ENCODE measurements around the gene TAF4B.

Gene TAF4B

DNA sequence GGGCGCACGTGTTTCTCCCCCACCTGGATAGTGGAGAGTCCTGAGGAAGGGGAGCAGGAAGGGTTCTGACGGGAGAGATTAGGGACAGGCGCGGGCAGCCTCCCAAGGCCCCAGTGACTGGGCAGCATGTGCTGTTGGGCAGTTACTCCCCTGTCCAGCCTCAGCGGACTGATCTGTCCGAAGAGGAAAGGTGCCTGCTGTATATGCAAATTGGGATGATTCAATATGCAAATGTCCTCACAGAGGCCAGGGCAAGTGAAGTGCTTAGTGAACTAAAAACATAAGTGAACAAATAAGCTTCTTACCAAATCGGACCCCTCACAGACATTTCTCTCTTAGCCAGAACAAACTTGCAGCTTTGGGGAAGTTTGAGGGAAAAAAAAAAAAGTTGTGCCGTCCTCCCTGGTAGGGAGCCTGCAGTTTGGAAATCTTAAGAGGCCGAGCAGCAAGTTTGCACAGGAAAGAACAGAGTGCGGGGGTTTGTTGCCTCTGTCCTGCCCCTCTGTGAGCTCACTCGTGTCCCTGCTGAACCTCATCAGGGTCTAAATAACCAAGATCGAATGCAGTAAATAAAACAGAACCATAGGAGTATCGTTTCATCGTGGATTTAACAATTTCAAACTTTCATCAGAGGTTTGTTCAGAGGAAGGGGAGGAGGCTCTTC lies 180.7 kb downstream of the TAF4B start:
- FAIRE-seq = no peak
- no peak for TF ChIP-seq POLR2A (IDR thresholded peaks at IDR 0.05; ENCODE audit: low read depth, low read length)
- no peak for DNase-seq (ENCODE audit: insufficient read length, low spot score)

DNA sequence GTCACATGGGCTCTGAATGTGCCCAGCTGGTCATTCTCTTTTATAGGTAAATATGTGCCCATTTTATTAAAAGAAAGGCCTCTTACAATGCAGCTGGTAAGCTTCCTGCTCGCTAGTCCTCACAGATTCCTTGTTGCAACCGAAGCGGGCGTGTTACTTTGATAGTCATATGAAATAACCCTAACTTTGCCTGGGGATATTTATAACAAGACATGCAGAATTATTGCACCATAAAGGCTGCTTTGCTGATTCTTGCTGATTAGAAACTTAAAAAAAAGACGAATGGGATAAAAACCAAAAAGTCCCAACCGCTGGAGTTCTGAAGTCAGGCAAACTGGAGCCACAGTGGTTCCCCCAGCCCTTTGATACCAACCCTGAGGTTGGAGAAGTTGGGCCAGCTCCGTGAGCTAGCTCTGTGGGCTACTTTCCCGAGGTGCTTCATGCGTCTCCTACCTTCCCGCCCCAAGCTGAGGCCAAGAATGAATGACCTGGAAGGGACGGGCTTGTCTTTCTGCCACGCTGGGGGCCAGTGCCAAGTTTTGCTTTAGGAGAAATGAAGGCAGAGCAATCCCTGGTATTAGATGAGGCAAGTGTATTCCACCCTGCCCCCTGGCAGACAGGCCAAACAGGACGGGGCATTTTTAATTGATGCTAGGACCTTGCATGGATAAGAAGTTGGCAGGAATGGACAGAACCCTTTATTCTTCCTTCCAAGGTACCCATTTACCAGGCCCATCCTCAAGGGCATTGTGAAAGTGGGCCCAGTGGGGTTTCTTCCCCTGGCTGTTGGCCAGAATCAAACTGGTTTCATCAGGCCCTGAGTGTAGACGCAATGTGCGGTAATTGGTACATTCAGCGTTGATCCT lies 181.7 kb downstream of the TAF4B start:
- no peak for TF ChIP-seq POLR2A (IDR thresholded peaks at IDR 0.05; ENCODE audit: low read depth, low read length)
- DNase-seq (ENCODE audit: insufficient read length, low spot score) = no peak
- FAIRE-seq = no peak

DNA sequence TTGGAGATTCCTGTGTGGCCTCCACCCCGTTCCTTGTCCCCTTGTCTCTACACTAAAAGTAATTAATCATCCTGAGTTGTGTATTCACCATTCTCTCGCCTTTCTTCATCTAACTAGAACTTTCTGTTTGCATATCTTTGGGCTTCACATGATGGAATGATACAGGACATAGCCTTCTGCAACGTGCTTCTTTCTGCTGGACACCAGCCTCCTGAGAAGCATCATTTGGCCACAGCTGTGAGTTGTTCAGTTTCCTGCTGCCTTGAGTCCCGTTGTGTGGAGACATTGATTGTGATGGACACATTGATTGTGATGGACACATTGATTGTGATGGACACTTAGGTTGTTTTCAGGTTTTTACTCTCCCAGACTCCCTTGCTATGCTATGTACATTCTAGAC lies 182.8 kb downstream of the TAF4B start:
- no peak for DNase-seq (ENCODE audit: insufficient read length, low spot score)
- no peak for FAIRE-seq
- TF ChIP-seq POLR2A (IDR thresholded peaks at IDR 0.05; ENCODE audit: low read depth, low read length) = no peak

DNA sequence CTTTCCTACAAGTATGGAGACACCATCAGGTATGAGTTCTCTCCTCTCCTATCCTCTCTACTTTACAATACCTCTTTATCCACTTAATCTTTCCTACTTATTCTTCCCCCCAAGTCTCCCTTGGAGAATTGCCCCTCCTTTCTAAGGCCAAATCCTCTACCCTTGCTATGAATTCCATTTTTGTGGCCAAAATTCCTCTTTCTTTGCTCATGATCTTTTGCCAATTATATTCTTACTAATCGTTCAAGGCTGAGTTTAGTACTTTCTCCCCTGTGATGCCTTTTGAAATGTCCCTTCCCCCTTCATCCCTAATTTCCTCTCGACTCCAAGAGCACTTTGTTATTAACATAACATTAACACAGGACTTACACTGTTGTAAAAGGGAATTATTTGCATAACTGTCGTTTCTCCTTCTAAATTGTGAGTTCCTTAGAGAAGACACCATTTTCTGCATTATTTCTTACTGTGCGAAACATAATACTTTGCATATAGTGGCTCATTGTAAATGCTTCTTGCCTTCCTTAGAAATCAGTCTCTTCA lies 188.7 kb downstream of the TAF4B start:
- no peak for TF ChIP-seq POLR2A (IDR thresholded peaks at IDR 0.05; ENCODE audit: low read depth, low read length)
- FAIRE-seq (no peak), DNase-seq (ENCODE audit: insufficient read length, low spot score) (no peak)

DNA sequence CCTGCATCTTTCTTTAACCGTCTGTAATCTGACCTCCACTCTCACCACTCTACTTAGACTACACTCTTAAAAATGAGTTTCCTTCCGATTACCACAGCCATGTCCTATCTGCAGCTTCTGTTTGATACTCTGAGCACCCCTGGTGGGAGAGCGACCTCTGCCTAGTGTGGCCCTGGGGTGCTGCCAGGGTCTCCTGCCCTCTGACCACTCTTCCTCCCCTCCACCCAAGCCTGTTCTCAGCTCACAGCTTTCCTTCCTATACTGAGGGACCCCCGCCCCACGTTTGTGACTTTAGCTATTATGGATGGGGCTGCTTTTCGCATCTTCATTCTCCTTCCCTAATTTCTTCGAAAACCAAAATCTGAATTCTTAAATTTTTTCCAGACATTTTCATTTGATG lies 189.4 kb downstream of the TAF4B start:
- TF ChIP-seq POLR2A (IDR thresholded peaks at IDR 0.05; ENCODE audit: low read depth, low read length) = no peak
- DNase-seq (ENCODE audit: insufficient read length, low spot score) = no peak
- FAIRE-seq = no peak

DNA sequence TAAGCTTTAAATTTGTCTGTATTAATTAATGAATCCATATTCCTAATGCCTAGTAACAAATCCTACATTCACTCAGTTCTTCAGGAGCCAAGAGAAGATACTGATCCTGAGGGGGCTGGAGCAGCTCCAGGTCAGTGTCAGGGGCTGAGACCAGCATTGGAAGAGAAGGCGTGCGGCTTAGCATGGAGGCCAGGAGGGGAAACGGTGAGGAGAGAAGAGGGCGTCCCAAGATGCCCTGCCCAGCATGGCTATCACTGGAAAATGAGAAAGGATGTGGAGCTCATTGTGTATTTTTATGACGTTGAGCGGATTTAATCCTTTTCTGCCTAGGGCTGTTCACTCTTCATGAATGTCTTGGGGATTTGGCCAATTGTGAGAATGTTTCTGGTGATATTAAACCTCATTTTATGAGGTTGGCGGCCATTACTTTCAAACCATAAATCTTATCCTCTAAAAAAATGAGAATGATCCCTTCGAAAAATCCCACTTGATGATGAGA lies 190.5 kb downstream of the TAF4B start:
- no peak for TF ChIP-seq POLR2A (IDR thresholded peaks at IDR 0.05; ENCODE audit: low read depth, low read length)
- DNase-seq (ENCODE audit: insufficient read length, low spot score) (no peak), FAIRE-seq (no peak)

DNA sequence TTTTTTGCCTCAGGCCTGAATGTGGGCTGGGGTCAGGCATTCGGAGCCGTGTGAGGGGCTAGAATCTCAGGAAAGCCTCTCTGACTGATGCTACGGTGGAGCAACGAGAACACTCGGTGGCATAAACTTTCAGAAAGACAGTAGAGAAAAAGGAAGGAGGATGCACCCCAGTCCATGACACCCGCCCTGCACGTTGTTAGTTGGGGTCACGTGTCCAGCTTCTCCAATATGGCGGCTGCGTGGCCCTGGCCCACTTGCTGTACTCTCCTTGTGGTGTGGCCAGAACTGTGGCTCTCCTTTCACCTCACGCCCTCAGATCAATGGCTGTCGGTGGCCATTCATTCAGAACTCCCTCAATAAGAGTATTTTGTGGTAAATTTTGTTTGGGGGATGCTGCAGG lies 190.9 kb downstream of the TAF4B start:
- no peak for DNase-seq (ENCODE audit: insufficient read length, low spot score)
- no peak for FAIRE-seq
- TF ChIP-seq POLR2A (IDR thresholded peaks at IDR 0.05; ENCODE audit: low read depth, low read length) = no peak

DNA sequence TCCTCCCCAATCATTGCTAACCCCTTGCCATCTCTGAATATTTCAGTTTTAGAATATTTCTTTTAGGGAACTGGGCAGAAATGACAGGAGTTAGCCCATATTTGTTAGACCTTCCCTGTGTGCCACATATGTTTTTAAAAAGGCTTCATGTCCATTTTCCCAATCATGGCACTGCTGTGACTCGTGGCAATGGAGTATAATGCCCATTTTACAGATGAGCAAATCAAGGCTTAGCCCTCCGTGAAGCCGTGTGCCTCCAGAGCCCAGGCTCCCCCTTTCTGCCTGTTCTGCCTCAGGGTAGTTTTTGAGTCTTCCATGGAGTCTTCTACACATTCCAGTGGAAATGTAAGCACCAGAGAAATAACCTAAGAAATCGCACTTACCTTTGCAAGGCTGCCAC lies 192.0 kb downstream of the TAF4B start:
- TF ChIP-seq POLR2A (IDR thresholded peaks at IDR 0.05; ENCODE audit: low read depth, low read length) = no peak
- no peak for FAIRE-seq

DNA sequence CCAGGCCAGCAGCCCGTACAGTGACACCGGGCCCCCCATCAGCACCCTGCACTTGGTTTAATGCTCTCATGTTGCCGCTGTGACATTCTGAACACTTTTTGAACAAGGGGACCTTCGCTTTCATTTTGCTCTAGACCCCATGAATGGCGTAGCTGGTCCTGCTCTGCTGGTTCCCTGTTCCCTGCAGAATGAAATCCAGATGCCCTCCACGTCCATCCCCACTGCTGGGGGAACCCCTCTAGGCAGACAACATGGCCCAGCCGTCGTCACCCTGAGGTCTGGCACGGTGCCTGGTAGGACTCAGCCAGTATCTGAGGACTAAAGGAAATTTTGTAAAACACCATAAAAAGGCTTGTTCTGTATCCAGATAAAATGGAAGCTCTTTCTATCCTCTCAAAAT lies 193.5 kb downstream of the TAF4B start:
- no peak for TF ChIP-seq POLR2A (IDR thresholded peaks at IDR 0.05; ENCODE audit: low read depth, low read length)
- no peak for DNase-seq (ENCODE audit: insufficient read length, low spot score)
- FAIRE-seq = no peak

More for the DNA sequence above, 192.0 kb downstream of the TAF4B start:
- no peak for DNase-seq (ENCODE audit: insufficient read length, low spot score)

DNA sequence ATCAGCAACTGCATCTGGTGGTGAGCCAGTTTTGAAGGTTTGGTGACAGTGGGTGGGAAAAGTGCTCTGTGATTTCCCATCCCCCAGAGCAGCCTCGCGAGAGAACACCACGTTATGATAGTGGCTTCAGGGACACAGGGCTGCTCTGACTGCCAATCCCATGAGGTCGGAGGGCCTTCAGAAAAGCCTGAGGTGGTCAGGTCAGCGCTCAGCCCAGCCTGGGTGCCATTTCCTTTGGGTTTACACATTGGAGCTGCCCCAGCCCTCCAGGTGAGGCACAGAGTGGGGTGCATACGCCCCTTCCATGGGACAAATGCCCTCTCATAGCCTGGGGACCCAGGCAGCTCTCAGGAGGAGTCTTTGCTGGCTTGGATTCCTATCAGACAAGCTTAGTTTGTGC lies 195.3 kb downstream of the TAF4B start:
- FAIRE-seq = no peak
- DNase-seq (ENCODE audit: insufficient read length, low spot score) = no peak
- no peak for TF ChIP-seq POLR2A (IDR thresholded peaks at IDR 0.05; ENCODE audit: low read depth, low read length)

DNA sequence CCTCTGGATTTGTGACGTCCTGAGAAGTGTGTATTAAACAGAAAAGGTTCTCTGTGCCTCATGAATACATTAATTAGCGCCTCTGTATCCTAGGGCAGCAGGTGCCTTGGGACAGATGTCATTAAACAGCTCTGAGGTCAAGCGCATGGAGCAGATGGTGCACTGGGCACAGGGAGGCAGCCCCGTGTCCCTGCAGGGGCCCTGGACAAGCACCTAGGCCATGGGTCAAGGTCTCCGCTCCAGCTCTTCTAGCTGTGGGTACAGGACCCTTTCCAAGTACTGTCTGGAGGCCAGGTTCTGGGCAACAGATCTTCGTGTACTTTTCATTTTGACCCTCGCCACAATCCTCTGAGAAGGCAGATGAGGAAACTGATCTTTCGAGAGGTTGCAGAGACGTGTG lies 195.7 kb downstream of the TAF4B start:
- TF ChIP-seq POLR2A (IDR thresholded peaks at IDR 0.05; ENCODE audit: low read depth, low read length) = no peak
- no peak for FAIRE-seq
- no peak for DNase-seq (ENCODE audit: insufficient read length, low spot score)

DNA sequence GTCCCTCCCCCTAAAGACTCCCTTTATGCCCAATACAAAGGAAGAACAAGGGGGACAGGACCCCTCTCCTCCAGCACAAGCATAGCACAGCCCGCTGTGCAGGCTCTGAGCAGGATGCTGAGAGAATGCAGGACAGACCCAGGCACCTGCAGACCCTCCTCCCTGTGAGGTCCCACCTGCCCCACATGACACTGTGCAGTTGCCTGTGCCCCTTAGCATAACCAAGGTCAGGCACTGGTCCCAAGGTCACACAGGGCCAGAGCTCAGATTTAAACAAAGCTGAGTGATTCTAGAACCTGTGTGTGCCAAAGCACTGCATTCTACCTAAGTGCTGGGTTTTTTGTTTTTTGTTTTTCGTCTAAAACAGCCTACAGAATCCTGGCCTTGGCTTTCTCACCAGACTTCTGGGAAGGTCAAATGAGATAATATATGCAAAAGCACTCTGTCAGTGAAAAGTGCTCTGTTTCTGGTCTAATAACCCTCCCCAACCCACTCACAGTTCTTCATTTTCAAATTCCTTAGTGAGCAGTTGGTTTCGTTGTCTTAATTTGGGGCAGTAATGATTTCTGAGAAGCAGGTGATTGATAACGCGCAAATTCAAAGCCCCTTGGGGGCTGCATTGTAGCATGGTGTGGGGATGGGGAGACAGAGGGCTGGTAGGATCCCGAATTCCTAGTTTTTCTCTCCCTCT lies 196.4 kb downstream of the TAF4B start:
- DNase-seq (ENCODE audit: insufficient read length, low spot score) = no peak
- TF ChIP-seq POLR2A (IDR thresholded peaks at IDR 0.05; ENCODE audit: low read depth, low read length) = no peak
- FAIRE-seq = no peak

DNA sequence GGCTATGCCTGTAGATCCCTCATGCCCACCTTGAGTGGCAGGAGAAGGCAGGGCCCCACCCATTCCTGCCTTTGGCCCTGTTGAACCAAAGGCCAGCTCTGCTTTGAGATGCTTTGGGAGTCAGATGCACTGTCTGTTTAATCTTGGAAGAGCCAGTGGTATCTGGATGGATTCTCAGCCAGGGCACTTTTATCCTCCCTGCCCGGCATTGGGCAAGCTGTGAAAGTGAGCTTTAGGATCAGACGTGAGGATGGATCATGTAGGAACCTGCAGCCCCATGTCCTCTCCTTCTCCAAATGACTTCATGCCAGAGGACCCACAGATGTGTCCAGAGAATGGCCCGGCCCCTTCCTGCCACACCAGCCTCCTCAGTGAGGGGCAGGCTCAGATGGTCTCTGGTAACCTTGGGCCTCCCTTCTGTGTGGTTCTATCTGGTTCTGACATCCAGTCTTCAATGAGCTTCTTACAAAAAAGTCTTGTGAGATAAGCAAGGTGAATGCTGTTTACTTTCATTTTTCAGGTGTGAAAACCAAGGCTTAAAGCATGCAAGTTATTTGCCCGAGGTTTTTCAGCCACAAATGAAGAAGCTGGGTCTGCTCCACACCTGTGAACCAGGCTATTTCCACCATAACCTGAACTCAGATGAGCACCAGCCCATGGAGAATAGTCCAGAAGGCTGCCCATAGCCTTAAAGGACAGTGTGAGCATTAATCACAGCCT lies 198.3 kb downstream of the TAF4B start:
- TF ChIP-seq POLR2A (IDR thresholded peaks at IDR 0.05; ENCODE audit: low read depth, low read length) = no peak
- DNase-seq (ENCODE audit: insufficient read length, low spot score) = no peak
- FAIRE-seq = no peak
